ENCODE measurements around the gene SGPP2. TPM values are rescaled to one million over a fixed set of nuclear protein-coding genes. Genes with fewer than 3 reads are reported as not detected.

The SGPP2 gene
- total and polyA plus RNA-seq, 2 donors (not counting 3 experiments of a cell fraction or from before 2014, with no cell fraction given), result not detected

GRCh38 chr2:222431869-222432268 is 7.5 kb downstream of the SGPP2 start:
- intact Hi-C loops (cut with micrococcal nuclease), result no loop called here

GRCh38 chr2:222433332-222434173 is 9.2 kb downstream of the SGPP2 start:
- H3K4me2 ChIP-seq (ENCODE audit: insufficient read depth, low read length), result no peak overlapping the region
- H3K36me3 ChIP-seq (ENCODE audit: control insufficient read depth in 2 of 2, extremely low read depth in 1 of 2, insufficient read depth in 2 of 2, low read length in 2 of 2), result no peaks in the 10 kb centered on the region
- no peak overlapping the region for H3K4me3 ChIP-seq (replicated peaks in 1 of 3; ENCODE audit: insufficient read depth in 1 of 3, low read depth in 1 of 3, low read length in 3 of 3)
- H3K4me1 ChIP-seq (ENCODE audit: control insufficient read depth, extremely low read depth, insufficient read depth, low read length), result no peaks in the 10 kb centered on the region
- dilution Hi-C loops (cut with MboI; ENCODE audit: extremely low pct_ligation_motif_present, low sequenced_read_pairs), result no loop called here
- TF ChIP-seq MAX (IDR thresholded peaks at IDR 0.05; ENCODE audit: insufficient read depth, insufficient read length) (no peak), JUN (IDR thresholded peaks at IDR 0.05; ENCODE audit: borderline replicate concordance, insufficient read depth, insufficient read length, low read depth) (no peak), CTCF (IDR thresholded peaks at IDR 0.05; ENCODE audit: extremely low read depth in 1 of 2, insufficient read depth in 1 of 2, low read depth in 1 of 2, low read length in 2 of 2) (no peak), GATA2 (IDR thresholded peaks at IDR 0.05; ENCODE audit: insufficient read depth, insufficient read length, low read depth, low read length) (no peak), POLR2A (IDR thresholded peaks at IDR 0.05; ENCODE audit: low read depth, low read length) (no peak), EZH2 (IDR thresholded peaks at IDR 0.05; ENCODE audit: borderline replicate concordance, low read depth, low read length, severe bottlenecking) (no peak), MYC (IDR thresholded peaks at IDR 0.05; ENCODE audit: low read depth, low read length) (no peak), FOS (IDR thresholded peaks at IDR 0.05; ENCODE audit: borderline replicate concordance, insufficient read depth, low read length) (no peak), POLR2AphosphoS5 (IDR thresholded peaks at IDR 0.05; ENCODE audit: insufficient read depth, low read depth, low read length) (no peak)
- FAIRE-seq (no peak), DNase-seq (ENCODE audit: low read depth, low spot score) (no peak)
- H4K20me1 ChIP-seq (replicated peaks; ENCODE audit: control insufficient read depth, extremely low read depth, insufficient read depth, low read length), result no peaks in the 10 kb centered on the region
- H3K9ac ChIP-seq (replicated peaks; ENCODE audit: extremely low read depth, insufficient read depth, low read length), result no peak overlapping the region
- POLR2A ChIA-PET, result no interaction called here
- BruUV-seq (replicated peaks), result no TSS peak
- no peak overlapping the region for H3K27ac ChIP-seq (ENCODE audit: insufficient read depth, low read depth, low read length)
- no peaks in the 10 kb centered on the region for H3K79me2 ChIP-seq (ENCODE audit: control insufficient read depth, insufficient read depth, low read length)
- intact Hi-C loops (cut with micrococcal nuclease), result no loop called here
- no peak overlapping the region for H2AFZ ChIP-seq (ENCODE audit: low read depth, low read length)
- H3K9me1 ChIP-seq (replicated peaks; ENCODE audit: control insufficient read depth, extremely low read depth, insufficient read depth, low read length), result no peaks in the 10 kb centered on the region
- H3K9me3 ChIP-seq (replicated peaks; ENCODE audit: control insufficient read depth, insufficient read depth, low read length), result no peaks in the 10 kb centered on the region
- CTCF ChIA-PET, result interaction anchor here (1.0 kb wide), 1 partner anchor 115 kb away, joined by 5 read pairs; no protein-coding TSS in a partner anchor
- H3K27me3 ChIP-seq (ENCODE audit: control insufficient read depth in 2 of 2, insufficient read depth in 2 of 2, low read length in 2 of 2), result no peaks in the 10 kb centered on the region

More at GRCh38 chr2:222431869-222432268, 7.5 kb downstream of the SGPP2 start:
- Histone ChIP-seq H3K27ac (ENCODE audit: insufficient read depth, low read depth, low read length) (no peak overlapping the region), H3K27me3 (ENCODE audit: control insufficient read depth in 2 of 2, insufficient read depth in 2 of 2, low read length in 2 of 2) (no peaks in the 10 kb centered on the region), H3K4me2 (ENCODE audit: insufficient read depth, low read length) (no peak overlapping the region), H3K4me1 (ENCODE audit: control insufficient read depth, extremely low read depth, insufficient read depth, low read length) (no peaks in the 10 kb centered on the region), H3K9me1 (replicated peaks; ENCODE audit: control insufficient read depth, extremely low read depth, insufficient read depth, low read length) (no peaks in the 10 kb centered on the region), H3K4me3 (replicated peaks in 1 of 3; ENCODE audit: insufficient read depth in 1 of 3, low read depth in 1 of 3, low read length in 3 of 3) (no peak overlapping the region), H3K36me3 (ENCODE audit: control insufficient read depth in 2 of 2, extremely low read depth in 1 of 2, insufficient read depth in 2 of 2, low read length in 2 of 2) (no peaks in the 10 kb centered on the region), H2AFZ (ENCODE audit: low read depth, low read length) (no peak overlapping the region), H4K20me1 (replicated peaks; ENCODE audit: control insufficient read depth, extremely low read depth, insufficient read depth, low read length) (no peaks in the 10 kb centered on the region), H3K9me3 (replicated peaks; ENCODE audit: control insufficient read depth, insufficient read depth, low read length) (no peaks in the 10 kb centered on the region), H3K79me2 (ENCODE audit: control insufficient read depth, insufficient read depth, low read length) (no peaks in the 10 kb centered on the region), H3K9ac (replicated peaks; ENCODE audit: extremely low read depth, insufficient read depth, low read length) (no peak overlapping the region)
- DNase-seq (ENCODE audit: low read depth, low spot score) (no peak), FAIRE-seq (no peak)
- ChIA-PET CTCF (interaction anchor here (1.0 kb wide), 1 partner anchor 113 kb away, joined by 6 read pairs; no protein-coding TSS in a partner anchor), POLR2A (no interaction called here)
- no TSS peak for BruUV-seq (replicated peaks)
- dilution Hi-C loops (cut with MboI; ENCODE audit: extremely low pct_ligation_motif_present, low sequenced_read_pairs), result no loop called here
- no peak for TF ChIP-seq JUN (IDR thresholded peaks at IDR 0.05; ENCODE audit: borderline replicate concordance, insufficient read depth, insufficient read length, low read depth)
- TF ChIP-seq EZH2 (IDR thresholded peaks at IDR 0.05; ENCODE audit: borderline replicate concordance, low read depth, low read length, severe bottlenecking), result no peak
- no peak for TF ChIP-seq POLR2AphosphoS5 (IDR thresholded peaks at IDR 0.05; ENCODE audit: insufficient read depth, low read depth, low read length)
- TF ChIP-seq POLR2A (IDR thresholded peaks at IDR 0.05; ENCODE audit: low read depth, low read length), result no peak
- no peak for TF ChIP-seq MYC (IDR thresholded peaks at IDR 0.05; ENCODE audit: low read depth, low read length)
- TF ChIP-seq GATA2 (IDR thresholded peaks at IDR 0.05; ENCODE audit: insufficient read depth, insufficient read length, low read depth, low read length), result no peak
- TF ChIP-seq FOS (IDR thresholded peaks at IDR 0.05; ENCODE audit: borderline replicate concordance, insufficient read depth, low read length), result no peak
- no peak for TF ChIP-seq MAX (IDR thresholded peaks at IDR 0.05; ENCODE audit: insufficient read depth, insufficient read length)
